Upper lobe of left lung (tissue), 6 donors: ENCODE measurements around the gene VAV1. TPM values are rescaled to one million over a fixed set of nuclear protein-coding genes. Genes with fewer than 3 reads are reported as not detected.
A peak's percentile ranks its signal among the peaks of the same experiment; 100 is the strongest.
"Not testable (repeated sequence)": the region's sequence is repeated elsewhere in the genome, so short reads cannot be mapped to it uniquely, and the experiment has no call there.

Experiments used
- ATAC-seq, 2 donors: fragments of 200-7000 bp; cut with Tn5 transposase; one replicate each; pipeline ENCODE4 v1.9.1; 2022; ENCODE audit warnings: mild to moderate bottlenecking in 2 of 2, moderate library complexity in 2 of 2; ENCODE audit not compliant: low FRiP score in 2 of 2
- DNase-seq, 2 donors: peaks; one replicate each; pipeline ENCODE4 v3.0.0-alpha.2; 2019 to 2020
- H3K27ac ChIP-seq, 4 donors: fragments of 200-600 bp; sonication (generic); one replicate each; pipeline ENCODE4 v1.5.1; 2016 to 2019
- H3K27me3 ChIP-seq, 4 donors: fragments of 200-600 bp; sonication (generic); one replicate each; pipeline ENCODE4 v1.5.1; 2017 to 2019
- H3K36me3 ChIP-seq, 4 donors: fragments of 200-600 bp; sonication (generic); one replicate each; pipeline ENCODE4 v1.5.1; 2016 to 2019
- H3K4me1 ChIP-seq, 4 donors: fragments of 200-600 bp; sonication (generic); one replicate each; pipeline ENCODE4 v1.5.1; 2018 to 2019
- H3K4me3 ChIP-seq, 4 donors: fragments of 200-600 bp; sonication (generic); one replicate each; pipeline ENCODE4 v1.5.1; 2017 to 2019; ENCODE audit warnings: mild to moderate bottlenecking in 2 of 4, moderate library complexity in 1 of 4
- H3K9me3 ChIP-seq, 4 donors: fragments of 200-600 bp; sonication (generic); one replicate each; pipeline ENCODE4 v1.5.1; 2018 to 2019
- CTCF ChIP-seq, 6 experiments: fragments of 450-650 bp in 4 of 6; fragments of 200-600 bp in 2 of 6; sonication (generic) in 2 of 6; IDR thresholded peaks; one replicate each; pipeline ENCODE4 v1.5.1; 2016 to 2019; ENCODE audit warnings: antibody characterized with exemption in 6 of 6
- EP300 ChIP-seq, 4 donors: sonication (generic); formaldehyde crosslinking; IDR thresholded peaks; one replicate each; pipeline ENCODE4 v1.5.1; 2017; ENCODE audit warnings: antibody characterized with exemption in 4 of 4, control low read depth in 2 of 4
- POLR2A ChIP-seq, 4 donors: fragments of 450-650 bp; IDR thresholded peaks; one replicate each; pipeline ENCODE4 v1.5.1; 2016 to 2017; ENCODE audit warnings: antibody characterized with exemption in 4 of 4, mild to moderate bottlenecking in 2 of 4
- POLR2AphosphoS5 ChIP-seq, 2 donors: sonication (generic); formaldehyde crosslinking; IDR thresholded peaks; one replicate each; pipeline ENCODE4 v1.5.1; 2017; ENCODE audit warnings: antibody characterized with exemption in 2 of 2
- WGBS, 2 donors: methylation state at CpG; one replicate each; pipeline ENCODE4 v1.1.5; 2017 to 2018; 5-methylcytosine and 5-hydroxymethylcytosine counted together
- total RNA-seq, 6 donors: library from RNA; depleted of rRNA in 4 of 6; stranded (reverse); fragments of >200 nt in 4 of 6; gene quantifications; one replicate each; pipeline versions ENCODE4 v1.1.0 to v1.2.1, GENCODE V29; 2016 to 2021
- donor health status: DM: no; HTN: no; CAD: no; lungs with moderate emphysema.
- donor health status: DM: no; HTN: yes; CAD: no; lungs with severe emphysema.

Gene VAV1
- total RNA-seq, 6 donors from 2014 or later, result 13.9 to 53.4 (median 24.1) TPM

GRCh38 chr19:6743714-6744380, 28.7 kb upstream of the VAV1 start:
- peak overlapping the region in 1 of 4 donors; percentile 14 for H3K4me3 ChIP-seq
- DNase-seq, result no peak
- peaks cover 50 to 62% (median 56%) of the 10 kb centered on the region in 4 donors for H3K4me1 ChIP-seq

GRCh38 chr19:6744381-6745301, 27.9 kb upstream of the VAV1 start:
- Histone ChIP-seq H3K27me3 (peaks cover 0 to 7% (median 0%) of the 10 kb centered on the region in 4 donors), H3K4me3 (peak overlapping the region in 2 of 4 donors; percentile 5 to 14), H3K36me3 (peaks cover 20 to 77% (median 47%) of the 10 kb centered on the region in 4 donors), H3K4me1 (peaks cover 45 to 57% (median 52%) of the 10 kb centered on the region in 4 donors), H3K27ac (peak overlapping the region; percentile 74 to 93 (median 88)), H3K9me3 (no peaks in the 10 kb centered on the region)
- TF ChIP-seq POLR2AphosphoS5 (IDR thresholded peaks at IDR 0.05), result peak; percentile 45 to 56
- TF ChIP-seq POLR2A (IDR thresholded peaks at IDR 0.05), result peak in 1 of 4 donors; percentile 21
- TF ChIP-seq CTCF (IDR thresholded peaks at IDR 0.05), result peak in 2 of 6 experiments; percentile 15 to 19
- TF ChIP-seq EP300 (IDR thresholded peaks at IDR 0.05), result peak in 1 of 4 donors; percentile 59
- WGBS, 2 donors, result 49 to 58% methylated on average over 12 to 27 of the region's 41 CpGs
- ATAC-seq, result peak; percentile 82 to 90
- DNase-seq, result peak; percentile 87 to 89

More at GRCh38 chr19:6743714-6744380, 28.7 kb upstream of the VAV1 start:
- WGBS, 2 donors, result 82 to 85% methylated on average over 15 of the region's 15 CpGs
- peaks cover 0 to 7% (median 0%) of the 10 kb centered on the region in 4 donors for H3K27me3 ChIP-seq
- no peaks in the 10 kb centered on the region for H3K9me3 ChIP-seq
- H3K36me3 ChIP-seq, result peaks cover 15 to 69% (median 40%) of the 10 kb centered on the region in 4 donors
- peak overlapping the region; percentile 74 to 93 (median 88) for H3K27ac ChIP-seq
- TF ChIP-seq EP300 (IDR thresholded peaks at IDR 0.05) (no peak), CTCF (IDR thresholded peaks at IDR 0.05) (no peak), POLR2A (IDR thresholded peaks at IDR 0.05) (no peak), POLR2AphosphoS5 (IDR thresholded peaks at IDR 0.05) (no peak)
- no peak for ATAC-seq

- 88 to 96% methylated on average over 5 to 24 of the region's 24 CpGs for WGBS, 2 donors
- Histone ChIP-seq H3K36me3 (peaks cover 20 to 90% (median 59%) of the 10 kb centered on the region in 4 donors), H3K4me1 (peaks cover 43 to 54% (median 46%) of the 10 kb centered on the region in 4 donors)
Measured at GRCh38 chr19:6745965-6746364, 26.5 kb upstream of the VAV1 start.

GRCh38 chr19:6748543-6748942, 24.0 kb upstream of the VAV1 start:
- H3K36me3 ChIP-seq, result peaks cover 25 to 96% (median 71%) of the 10 kb centered on the region in 4 donors

More at GRCh38 chr19:6745965-6746364, 26.5 kb upstream of the VAV1 start:
- Histone ChIP-seq H3K9me3 (no peaks in the 10 kb centered on the region), H3K27ac (peak overlapping the region in 3 of 4 donors; percentile 35 to 93 (median 67)), H3K4me3 (no peak overlapping the region), H3K27me3 (no peaks in the 10 kb centered on the region)
- ATAC-seq, result no peak
- peak in 1 of 2 donors; percentile 72 for DNase-seq
- TF ChIP-seq EP300 (IDR thresholded peaks at IDR 0.05), result no peak
- TF ChIP-seq POLR2A (IDR thresholded peaks at IDR 0.05), result no peak
- TF ChIP-seq CTCF (IDR thresholded peaks at IDR 0.05), result no peak
- TF ChIP-seq POLR2AphosphoS5 (IDR thresholded peaks at IDR 0.05), result no peak

More at GRCh38 chr19:6748543-6748942, 24.0 kb upstream of the VAV1 start:
- DNase-seq, result peak in 1 of 2 donors; percentile 75
- not testable (repeated sequence) for H3K9me3 ChIP-seq, H3K27me3 ChIP-seq, ATAC-seq, H3K4me3 ChIP-seq
- TF ChIP-seq POLR2AphosphoS5 (IDR thresholded peaks at IDR 0.05), result peak in 1 of 2 donors; percentile 15
- peak overlapping the region in 3 of 4 donors; percentile 12 to 37 (median 20) for H3K27ac ChIP-seq
- WGBS, 2 donors, result 65 to 77% methylated on average over 10 of the region's 10 CpGs
- peaks cover 32 to 41% (median 34%) of the 10 kb centered on the region in 4 donors for H3K4me1 ChIP-seq
